Karpas-422 (cell line): ENCODE data around the gene ZNF334. TPM values are rescaled to one million over a fixed set of nuclear protein-coding genes. Genes with fewer than 3 reads are reported as not detected.

Experiments
- DNase-seq: peaks from one replicate; pipeline ENCODE4 v3.0.0-alpha.2; 2015
- H2AFZ ChIP-seq: fragments of 200-600 bp; sonication (generic); 2 replicates; pipeline ENCODE4 v1.6.1; 2014; ENCODE audit warnings: antibody characterized with exemption, low read length, mixed read lengths
- H3K27ac ChIP-seq: fragments of 200-600 bp; sonication (generic); 2 replicates; pipeline ENCODE4 v1.5.1; 2014; ENCODE audit warnings: mild to moderate bottlenecking, low read length, moderate library complexity
- H3K27me3 ChIP-seq: fragments of 200-600 bp; sonication (generic); 2 replicates; pipeline ENCODE4 v1.6.1; 2014; ENCODE audit warnings: low read length, mixed read lengths
- H3K36me3 ChIP-seq: fragments of 200-600 bp; sonication (generic); 2 replicates; pipeline ENCODE4 v1.6.1; 2014; ENCODE audit warnings: low read length, mixed read lengths; ENCODE audit not compliant: insufficient read depth
- H3K4me1 ChIP-seq: fragments of 200-600 bp; sonication (generic); 2 replicates; pipeline ENCODE4 v1.6.1; 2014; ENCODE audit warnings: mild to moderate bottlenecking, low read length, mixed read lengths
- H3K4me2 ChIP-seq: fragments of 200-600 bp; sonication (generic); 2 replicates; pipeline ENCODE4 v1.6.1; 2014; ENCODE audit warnings: low read length, low read depth, mild to moderate bottlenecking; ENCODE audit not compliant: poor library complexity, severe bottlenecking
- H3K4me3 ChIP-seq: fragments of 200-600 bp; sonication (generic); 2 replicates; pipeline ENCODE4 v1.5.1; 2014; ENCODE audit warnings: mild to moderate bottlenecking, antibody characterized with exemption, low read length, mixed read lengths
- H3K79me2 ChIP-seq: fragments of 200-600 bp; sonication (generic); 2 replicates; pipeline ENCODE4 v1.6.1; 2014; ENCODE audit warnings: mild to moderate bottlenecking, low read length, mixed read lengths
- H3K9ac ChIP-seq: fragments of 200-600 bp; sonication (generic); 2 replicates; pipeline ENCODE4 v1.6.0; 2014; ENCODE audit warnings: low read length
- H3K9me2 ChIP-seq: fragments of 200-600 bp; sonication (generic), shearing (Covaris generic); replicated peaks from 2 replicates; pipeline ENCODE4 v1.6.0; 2014; ENCODE audit warnings: mild to moderate bottlenecking, low read length, moderate library complexity; ENCODE audit not compliant: insufficient read depth
- H3K9me3 ChIP-seq: fragments of 300-700, 200-600 bp; sonication (generic); 2 replicates; pipeline ENCODE4 v1.6.1; 2014; ENCODE audit warnings: low read length, mixed read lengths
- H4K20me1 ChIP-seq: fragments of 200-600 bp; sonication (generic); 2 replicates; pipeline ENCODE4 v1.6.1; 2014; ENCODE audit warnings: mild to moderate bottlenecking, antibody characterized with exemption, low read length, low read depth; ENCODE audit not compliant: insufficient read depth
- total RNA-seq: library from RNA; depleted of rRNA; stranded (reverse); fragments of >200 nt; shearing (Covaris generic); gene quantifications from 2 replicates; pipeline ENCODE4 v1.2.3, GENCODE V29; 2014; ENCODE audit warnings: low replicate concordance

Gene ZNF334
- total RNA-seq, 1 experiment from 2014 or later = not detected

DNA sequence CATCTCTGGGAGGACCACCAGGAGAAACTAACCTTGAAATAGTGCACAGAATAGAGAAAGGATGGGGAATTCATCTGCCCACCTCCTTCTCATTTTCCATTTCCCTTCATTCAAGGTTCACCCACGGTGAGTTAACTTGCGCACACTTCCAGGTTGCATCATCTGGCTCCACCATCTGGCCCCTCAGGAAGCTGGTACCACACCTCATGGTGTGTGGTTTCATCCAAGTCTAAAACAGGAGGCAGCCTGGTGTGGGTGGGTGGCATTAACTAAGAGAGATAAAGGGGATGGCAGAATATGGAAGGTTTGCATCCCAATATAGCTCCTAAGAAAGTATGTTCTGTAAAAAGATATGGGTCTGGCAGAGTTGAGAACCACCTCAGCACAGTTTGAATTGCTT, 3.8 kb downstream of the ZNF334 start:
- H3K9me2 ChIP-seq = no peaks in the 10 kb centered on the region
- peak; percentile 31 for DNase-seq
- H4K20me1 ChIP-seq = no peaks in the 10 kb centered on the region
- no peak overlapping the region for H3K4me2 ChIP-seq
- H3K36me3 ChIP-seq = no peaks in the 10 kb centered on the region
- H3K27me3 ChIP-seq = no peaks in the 10 kb centered on the region
- H3K9me3 ChIP-seq = no peaks in the 10 kb centered on the region
- no peak overlapping the region for H3K9ac ChIP-seq
- no peak overlapping the region for H2AFZ ChIP-seq
- H3K4me1 ChIP-seq = no peaks in the 10 kb centered on the region
- H3K27ac ChIP-seq = no peak overlapping the region
- no peaks in the 10 kb centered on the region for H3K79me2 ChIP-seq
- no peak overlapping the region for H3K4me3 ChIP-seq

DNA sequence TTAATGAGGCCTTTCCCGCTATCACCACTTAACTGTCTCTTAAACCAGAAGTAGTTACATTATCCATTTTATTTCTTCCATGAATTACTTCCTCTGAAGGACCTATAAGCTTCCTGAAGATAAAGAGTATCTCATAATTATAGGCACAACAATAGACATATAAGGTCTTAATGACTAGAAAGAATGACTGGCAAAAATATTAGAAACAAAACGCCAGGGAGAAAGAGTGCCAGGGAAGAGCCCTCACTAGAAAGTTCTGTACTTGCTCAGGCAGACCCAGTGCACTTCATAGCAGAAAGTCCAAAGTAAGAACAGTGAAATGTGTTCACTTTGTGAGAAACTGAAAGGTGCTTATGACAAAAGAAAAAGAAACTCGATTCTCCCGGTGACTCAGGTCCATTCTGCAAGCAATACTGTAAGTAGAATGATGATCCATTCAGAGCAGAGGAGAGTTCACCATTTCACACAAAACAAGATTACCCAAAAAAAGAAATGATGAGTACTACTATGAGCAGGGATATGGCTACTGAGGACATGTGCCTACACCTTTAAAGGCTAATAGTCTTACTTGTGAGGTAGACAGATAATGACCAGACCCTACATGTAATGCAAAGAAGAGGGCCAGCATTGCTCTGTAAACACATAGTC, 5.5 kb downstream of the ZNF334 start:
- no peak overlapping the region for H3K27ac ChIP-seq
- no peaks in the 10 kb centered on the region for H4K20me1 ChIP-seq
- no peak overlapping the region for H2AFZ ChIP-seq
- H3K27me3 ChIP-seq = no peaks in the 10 kb centered on the region
- no peaks in the 10 kb centered on the region for H3K9me2 ChIP-seq
- H3K4me1 ChIP-seq = no peaks in the 10 kb centered on the region
- peaks cover 6% of the 10 kb centered on the region for H3K9me3 ChIP-seq
- H3K4me2 ChIP-seq = no peak overlapping the region
- H3K9ac ChIP-seq = no peak overlapping the region
- H3K79me2 ChIP-seq = no peaks in the 10 kb centered on the region
- peak; percentile 27 for DNase-seq
- no peak overlapping the region for H3K4me3 ChIP-seq
- no peaks in the 10 kb centered on the region for H3K36me3 ChIP-seq

DNA sequence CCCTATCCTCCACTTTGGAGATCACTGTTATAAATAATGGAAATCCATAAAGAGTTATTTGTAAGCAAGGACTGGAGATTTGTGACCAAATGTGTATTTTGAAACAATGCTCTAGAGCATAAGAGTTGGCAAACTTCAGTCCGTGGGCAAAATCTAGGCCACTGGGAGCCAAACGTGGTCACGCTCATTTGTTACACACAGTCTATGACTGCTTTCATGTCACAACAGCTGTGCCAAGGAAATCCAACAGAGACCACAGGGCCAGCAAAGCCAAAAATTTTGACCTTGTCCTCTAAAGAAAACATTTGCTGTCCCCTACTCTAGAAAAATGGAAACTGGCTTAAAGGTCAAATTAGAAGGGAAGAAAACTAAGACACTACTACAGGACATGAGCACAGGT, 7.9 kb downstream of the ZNF334 start:
- no peak for DNase-seq

DNA sequence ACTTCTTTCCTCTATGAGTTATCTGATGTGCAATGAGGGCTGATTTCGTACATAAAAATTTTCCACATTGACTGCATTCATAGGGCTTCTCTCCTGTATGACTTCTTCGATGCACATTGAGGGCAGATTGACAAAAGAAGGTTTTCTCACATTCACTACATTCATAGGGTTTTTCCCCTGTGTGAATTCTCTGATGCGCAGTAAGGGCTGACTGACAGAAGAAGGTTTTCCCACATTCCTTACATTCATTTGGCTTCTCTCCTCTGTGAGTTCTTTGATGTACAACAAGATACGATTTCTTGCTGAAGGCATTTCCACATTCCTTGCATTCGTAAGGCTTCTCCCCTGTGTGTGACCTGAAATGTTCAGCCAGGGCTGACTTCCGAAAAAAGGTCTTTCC, 11.4 kb downstream of the ZNF334 start:
- Histone ChIP-seq H3K79me2 (no peaks in the 10 kb centered on the region), H3K4me2 (no peak overlapping the region), H3K9me3 (peaks cover 33% of the 10 kb centered on the region)

More for the DNA sequence above, 7.9 kb downstream of the ZNF334 start:
- H3K9me2 ChIP-seq = no peaks in the 10 kb centered on the region
- H3K27ac ChIP-seq = no peak overlapping the region
- H3K4me2 ChIP-seq = no peak overlapping the region
- H3K27me3 ChIP-seq = no peaks in the 10 kb centered on the region; the same call in 1 of the 2 replicates
- no peaks in the 10 kb centered on the region for H3K79me2 ChIP-seq
- H3K9ac ChIP-seq = no peak overlapping the region
- H2AFZ ChIP-seq = no peak overlapping the region
- H3K4me1 ChIP-seq = no peaks in the 10 kb centered on the region
- no peaks in the 10 kb centered on the region for H3K36me3 ChIP-seq
- H3K9me3 ChIP-seq = peaks cover 30% of the 10 kb centered on the region
- H4K20me1 ChIP-seq = no peaks in the 10 kb centered on the region
- no peak overlapping the region for H3K4me3 ChIP-seq

DNA sequence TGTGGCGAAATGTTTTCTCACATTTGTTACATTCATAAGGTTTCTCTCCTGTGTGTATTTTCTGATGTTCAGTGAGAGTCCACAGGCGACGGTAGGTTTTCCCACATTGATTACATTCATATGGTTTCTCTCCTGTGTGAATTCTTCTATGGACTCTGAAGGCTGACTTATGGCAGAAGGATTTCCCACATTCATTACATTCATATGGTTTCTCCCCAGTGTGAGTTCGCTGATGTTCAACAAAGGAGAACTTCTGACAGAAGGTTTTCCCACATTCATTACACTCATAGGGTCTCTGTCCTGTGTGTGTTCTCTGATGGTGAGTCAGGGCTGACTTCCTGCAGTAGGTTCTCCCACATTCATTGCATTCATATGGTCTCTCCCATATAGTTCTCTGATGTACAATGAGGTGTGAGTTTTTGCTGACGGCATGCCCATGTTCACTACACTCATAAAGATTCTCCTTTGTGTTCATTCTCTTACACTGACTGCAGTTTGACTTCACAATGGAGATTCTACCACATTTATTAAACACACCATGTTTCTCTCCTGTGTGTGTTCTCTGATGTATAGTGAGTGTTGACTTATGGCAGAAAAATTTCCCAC, 11.9 kb downstream of the ZNF334 start:
- H2AFZ ChIP-seq = no peak overlapping the region
- H3K36me3 ChIP-seq = no peaks in the 10 kb centered on the region
- H3K4me3 ChIP-seq = no peak overlapping the region
- no peaks in the 10 kb centered on the region for H3K9me2 ChIP-seq
- H3K27ac ChIP-seq = no peak overlapping the region
- no peaks in the 10 kb centered on the region; the same call in 1 of the 2 replicates for H3K27me3 ChIP-seq
- no peaks in the 10 kb centered on the region for H3K4me1 ChIP-seq
- H4K20me1 ChIP-seq = no peaks in the 10 kb centered on the region
- H3K9ac ChIP-seq = no peak overlapping the region
- no peak for DNase-seq
- H3K4me2 ChIP-seq = no peak overlapping the region
- peaks cover 33% of the 10 kb centered on the region for H3K9me3 ChIP-seq
- H3K79me2 ChIP-seq = no peaks in the 10 kb centered on the region

More for the DNA sequence above, 11.4 kb downstream of the ZNF334 start:
- H3K4me1 ChIP-seq = no peaks in the 10 kb centered on the region
- H3K27me3 ChIP-seq = no peaks in the 10 kb centered on the region; the same call in 1 of the 2 replicates
- H3K9ac ChIP-seq = no peak overlapping the region
- H3K4me3 ChIP-seq = no peak overlapping the region
- H2AFZ ChIP-seq = no peak overlapping the region
- DNase-seq = no peak
- H3K36me3 ChIP-seq = no peaks in the 10 kb centered on the region
- no peak overlapping the region for H3K27ac ChIP-seq
- H4K20me1 ChIP-seq = no peaks in the 10 kb centered on the region
- no peaks in the 10 kb centered on the region for H3K9me2 ChIP-seq

DNA sequence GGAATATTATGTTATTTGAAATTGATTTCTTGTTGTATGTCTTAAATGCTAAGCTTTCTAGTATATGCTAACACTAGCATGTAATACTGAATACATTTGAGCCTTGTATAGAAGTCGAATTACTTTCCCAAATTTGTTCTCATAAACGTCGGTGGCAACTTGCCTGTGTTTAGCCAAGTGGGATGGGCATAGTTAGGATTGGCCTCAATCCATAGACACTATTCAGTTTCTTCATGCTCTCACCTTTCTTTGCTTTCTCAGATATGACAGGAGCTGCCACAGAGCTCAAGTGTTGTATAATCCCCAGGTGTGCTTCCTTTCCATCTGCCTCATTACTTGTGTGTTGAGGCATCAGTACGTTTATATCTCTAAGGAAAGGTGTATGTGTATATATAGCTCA, 19.3 kb downstream of the ZNF334 start:
- Histone ChIP-seq H3K9me3 (no peaks in the 10 kb centered on the region), H3K36me3 (no peaks in the 10 kb centered on the region), H3K9me2 (no peaks in the 10 kb centered on the region), H3K27me3 (no peaks in the 10 kb centered on the region), H4K20me1 (no peaks in the 10 kb centered on the region), H3K27ac (no peak overlapping the region), H3K79me2 (no peaks in the 10 kb centered on the region), H2AFZ (no peak overlapping the region), H3K9ac (no peak overlapping the region), H3K4me1 (no peaks in the 10 kb centered on the region), H3K4me3 (no peak overlapping the region), H3K4me2 (no peak overlapping the region)
- DNase-seq = no peak

DNA sequence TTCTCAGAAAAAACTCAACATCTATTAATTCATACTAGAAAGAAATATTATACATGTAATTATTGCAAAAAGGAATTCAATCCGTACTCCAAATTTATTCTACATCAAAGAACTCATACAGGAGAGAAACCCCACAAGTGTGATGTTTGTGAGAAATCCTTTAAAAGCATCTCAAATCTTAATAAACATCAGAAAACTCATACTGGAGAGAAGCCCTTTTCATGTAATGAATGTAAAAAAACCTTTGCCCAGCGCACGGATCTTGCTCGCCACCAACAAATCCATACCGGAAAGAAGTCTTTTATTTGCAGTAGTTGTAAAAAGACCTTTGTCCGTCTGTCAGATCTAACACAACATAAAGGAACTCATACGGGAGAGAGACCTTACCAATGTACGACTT, 22.0 kb downstream of the ZNF334 start:
- Histone ChIP-seq H3K9me2 (no peaks in the 10 kb centered on the region), H3K79me2 (no peaks in the 10 kb centered on the region), H3K4me2 (no peak overlapping the region), H3K9me3 (no peaks in the 10 kb centered on the region), H3K27me3 (no peaks in the 10 kb centered on the region), H3K9ac (no peak overlapping the region), H3K36me3 (no peaks in the 10 kb centered on the region), H3K4me1 (peaks cover 7% of the 10 kb centered on the region), H2AFZ (no peak overlapping the region), H3K4me3 (no peak overlapping the region), H4K20me1 (no peaks in the 10 kb centered on the region), H3K27ac (no peak overlapping the region)
- DNase-seq = no peak

DNA sequence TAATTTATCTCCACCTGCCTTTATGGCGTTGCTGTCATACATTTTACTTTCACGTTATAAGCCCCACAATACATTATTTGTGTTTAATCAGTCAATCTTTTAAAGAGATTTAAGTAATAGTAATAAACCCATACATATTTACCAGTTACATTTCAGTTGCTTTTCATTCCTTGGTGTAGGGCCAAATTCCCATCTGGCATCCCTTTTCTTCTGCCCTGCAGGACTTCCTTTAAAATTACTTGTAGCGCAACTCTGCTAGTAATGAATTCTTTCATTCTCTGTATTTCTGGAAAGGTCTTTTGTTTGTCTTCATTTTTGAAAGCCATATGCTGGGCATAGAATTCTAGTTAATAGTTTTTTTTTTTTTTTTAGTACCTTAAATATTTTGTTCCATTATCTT, 24.9 kb downstream of the ZNF334 start:
- H3K27me3 ChIP-seq = no peaks in the 10 kb centered on the region

More for the DNA sequence above, 24.9 kb downstream of the ZNF334 start:
- no peaks in the 10 kb centered on the region for H3K9me2 ChIP-seq
- no peak overlapping the region for H3K9ac ChIP-seq
- no peaks in the 10 kb centered on the region for H3K36me3 ChIP-seq
- no peak overlapping the region for H2AFZ ChIP-seq
- H3K9me3 ChIP-seq = no peaks in the 10 kb centered on the region
- no peak overlapping the region for H3K4me3 ChIP-seq
- no peaks in the 10 kb centered on the region for H3K79me2 ChIP-seq
- no peak for DNase-seq
- peaks cover 9% of the 10 kb centered on the region for H3K4me1 ChIP-seq
- no peak overlapping the region for H3K27ac ChIP-seq
- no peak overlapping the region for H3K4me2 ChIP-seq
- no peaks in the 10 kb centered on the region for H4K20me1 ChIP-seq
